ENCODE measurements around the gene PSTPIP1. TPM values are rescaled to one million over a fixed set of nuclear protein-coding genes. Genes with fewer than 3 reads are reported as not detected.

The PSTPIP1 gene
- polyA plus RNA-seq, 3 donors, result 1.9 to 18.1 (median 9.1) TPM

DNA sequence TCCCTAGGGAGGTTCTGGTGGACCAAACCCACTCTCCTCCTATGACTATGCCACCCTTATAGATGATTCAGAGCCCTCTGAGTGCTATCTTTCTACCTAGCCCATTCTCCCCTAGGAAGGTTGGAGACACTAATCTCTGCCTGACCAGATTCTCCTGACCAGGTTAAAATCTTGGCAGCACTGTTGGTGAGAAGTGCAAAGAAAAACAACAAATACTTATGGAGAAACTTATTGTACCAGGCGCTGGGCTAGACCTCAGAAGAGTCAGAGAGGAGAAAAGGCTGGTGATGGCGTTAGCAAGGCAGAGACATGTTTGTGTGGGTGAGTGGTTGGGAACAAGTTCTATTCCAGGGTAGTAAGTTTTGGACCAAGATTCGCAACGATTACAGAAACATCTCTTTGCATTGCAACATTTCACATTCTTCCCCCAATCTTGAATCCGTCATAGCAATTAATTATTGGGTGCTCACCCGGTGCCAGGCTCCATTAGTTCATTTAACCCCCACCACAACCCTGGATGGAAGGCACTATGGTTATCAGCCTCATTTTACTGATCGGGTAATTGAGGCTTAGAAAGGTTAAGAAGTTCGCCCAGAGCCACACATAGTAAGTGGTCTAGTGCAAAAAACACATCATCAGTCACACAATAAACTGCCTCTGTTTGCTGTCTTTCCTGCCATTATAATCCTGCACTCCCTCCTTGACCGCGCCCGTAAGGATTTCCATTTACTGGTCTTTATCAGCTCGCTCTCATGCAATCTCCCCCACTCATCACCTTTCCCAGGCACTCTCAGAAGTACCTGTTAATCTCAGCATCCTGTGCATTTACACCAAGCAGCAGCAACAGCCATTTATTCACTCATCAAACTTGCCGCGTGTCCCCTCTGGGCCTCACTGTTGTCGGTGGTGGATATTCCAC is 76.6 kb downstream of the PSTPIP1 start:
- H3K27ac ChIP-seq (ENCODE audit: low read depth, low read length), result no peak overlapping the region
- 77 to 82% (median 79%) methylated on average over 15 of the region's 15 CpGs for WGBS, 3 donors

GRCh38 chr15:77074350-77074749 is 79.4 kb downstream of the PSTPIP1 start:
- 73 to 79% (median 79%) methylated on average over 2 of the region's 2 CpGs for WGBS, 3 donors
- no peak overlapping the region for H3K27ac ChIP-seq (ENCODE audit: low read depth, low read length)

GRCh38 chr15:77075528-77075927 is 80.6 kb downstream of the PSTPIP1 start:
- 50 to 83% (median 80%) methylated on average over 9 of the region's 9 CpGs for WGBS, 3 donors
- no peak overlapping the region for H3K27ac ChIP-seq (ENCODE audit: low read depth, low read length)

GRCh38 chr15:77076323-77076915 is 81.5 kb downstream of the PSTPIP1 start:
- 51 to 66% (median 61%) methylated on average over 4 of the region's 4 CpGs for WGBS, 3 donors
- H3K27ac ChIP-seq (ENCODE audit: low read depth, low read length), result no peak overlapping the region

DNA sequence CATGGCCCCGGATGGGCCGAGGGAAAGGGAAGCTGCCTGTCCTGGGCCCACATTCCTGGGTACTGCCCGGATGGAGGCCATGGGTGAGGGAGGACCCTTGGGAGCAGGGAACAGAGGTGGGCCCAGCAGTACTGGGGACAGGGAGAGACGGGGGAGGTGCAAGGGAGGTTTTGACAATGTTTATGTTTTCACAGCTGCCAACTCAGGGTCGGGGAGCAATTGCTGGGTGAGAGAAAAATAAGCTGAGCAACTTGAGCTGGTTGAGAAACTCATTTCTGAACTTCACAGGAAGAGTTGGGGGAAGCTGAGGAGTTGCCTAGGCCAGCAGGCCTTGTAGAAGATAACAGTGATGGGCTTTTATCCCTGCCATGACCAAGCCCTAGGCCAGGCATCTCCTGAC is 87.0 kb downstream of the PSTPIP1 start:
- 64 to 77% (median 66%) methylated on average over 5 of the region's 5 CpGs for WGBS, 3 donors

DNA sequence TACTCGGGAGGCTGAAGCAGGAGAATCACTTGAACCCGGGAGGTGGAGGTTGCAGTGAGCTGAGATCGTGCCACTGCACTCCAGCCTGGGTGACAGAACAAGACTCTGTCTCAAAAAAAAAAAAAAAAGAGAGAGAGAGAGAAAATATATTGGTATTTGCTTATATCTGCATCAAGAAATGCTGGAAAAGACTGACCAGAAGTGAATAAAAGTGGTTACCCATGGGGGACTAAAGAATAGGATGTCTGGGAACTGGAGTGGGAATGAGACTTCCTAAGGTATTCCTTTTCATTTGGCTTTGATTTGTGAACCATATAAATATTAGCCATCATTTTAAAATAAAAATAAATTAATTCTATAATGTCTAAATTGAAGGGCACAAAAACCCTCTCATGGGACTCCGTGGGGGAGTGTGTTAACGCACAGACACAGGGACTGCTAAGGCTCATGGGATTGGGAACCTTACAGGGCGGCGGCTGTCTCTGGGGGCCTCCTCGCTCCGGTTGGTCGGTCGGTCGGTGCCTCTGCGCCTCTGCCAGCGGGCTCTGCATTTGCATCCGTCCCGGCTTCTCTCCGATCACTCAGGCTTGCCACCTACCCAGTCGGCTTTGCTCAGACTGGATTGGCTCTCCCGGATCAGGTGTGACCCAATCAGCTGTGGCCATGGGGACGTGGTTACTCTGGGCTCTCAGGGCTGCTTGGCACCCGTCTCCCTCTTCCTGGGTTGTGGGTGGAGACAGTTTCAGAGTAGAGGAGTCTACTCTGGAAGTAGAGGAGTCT is 88.6 kb downstream of the PSTPIP1 start:
- no peak overlapping the region for H3K27ac ChIP-seq (ENCODE audit: low read depth, low read length)
- 12 to 17% (median 14%) methylated on average over 21 of the region's 21 CpGs for WGBS, 3 donors

More for the DNA sequence above, 87.0 kb downstream of the PSTPIP1 start:
- no peak overlapping the region for H3K27ac ChIP-seq (ENCODE audit: low read depth, low read length)

GRCh38 chr15:77084436-77084835 is 89.5 kb downstream of the PSTPIP1 start:
- WGBS, 3 donors, result 89 to 93% (median 91%) methylated on average over 8 of the region's 8 CpGs
- no peak overlapping the region for H3K27ac ChIP-seq (ENCODE audit: low read depth, low read length)

DNA sequence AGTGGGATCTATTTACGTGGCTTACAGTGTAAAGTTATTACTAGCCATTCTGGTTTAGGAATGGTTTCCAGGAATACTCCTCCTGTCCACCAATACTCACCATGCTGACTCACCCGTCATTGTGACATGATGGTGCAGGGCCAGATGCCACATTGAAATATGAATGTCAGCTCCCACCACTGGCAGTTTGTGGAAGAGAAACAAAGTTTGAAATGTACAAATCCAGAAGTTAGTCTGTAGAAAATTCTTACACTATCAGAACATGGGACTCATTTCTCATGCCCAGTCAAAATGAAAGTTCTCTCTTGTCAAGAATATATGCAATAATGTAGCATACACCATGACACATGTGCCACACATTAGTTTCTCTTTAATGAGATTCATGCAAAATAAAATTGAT is 90.4 kb downstream of the PSTPIP1 start:
- WGBS, 3 donors, result 37 to 58% (median 38%) methylated on average over 2 of the region's 2 CpGs
- no peak overlapping the region for H3K27ac ChIP-seq (ENCODE audit: low read depth, low read length)

Other genes with a start within 250 kb of the PSTPIP1 start
- gene SCAPER, start 89.8 kb upstream of the PSTPIP1 start, polyA plus RNA-seq, result 1 to 10 TPM; 5.4 to 9.6 (median 8.5) TPM
- 10 to 100 TPM; 12.9 to 27.6 (median 21.6) TPM for gene RCN2, start 63.4 kb upstream of the PSTPIP1 start, polyA plus RNA-seq
- gene TSPAN3, start 76.0 kb downstream of the PSTPIP1 start, polyA plus RNA-seq, result 100 to 1,000 TPM in 2 of 3 donors, 10 to 100 TPM in 1; 93.7 to 495 (median 218) TPM

Data from adipose tissue (tissue), 3 donors.